ENCODE data around the gene ARHGDIG.

The ARHGDIG gene

DNA sequence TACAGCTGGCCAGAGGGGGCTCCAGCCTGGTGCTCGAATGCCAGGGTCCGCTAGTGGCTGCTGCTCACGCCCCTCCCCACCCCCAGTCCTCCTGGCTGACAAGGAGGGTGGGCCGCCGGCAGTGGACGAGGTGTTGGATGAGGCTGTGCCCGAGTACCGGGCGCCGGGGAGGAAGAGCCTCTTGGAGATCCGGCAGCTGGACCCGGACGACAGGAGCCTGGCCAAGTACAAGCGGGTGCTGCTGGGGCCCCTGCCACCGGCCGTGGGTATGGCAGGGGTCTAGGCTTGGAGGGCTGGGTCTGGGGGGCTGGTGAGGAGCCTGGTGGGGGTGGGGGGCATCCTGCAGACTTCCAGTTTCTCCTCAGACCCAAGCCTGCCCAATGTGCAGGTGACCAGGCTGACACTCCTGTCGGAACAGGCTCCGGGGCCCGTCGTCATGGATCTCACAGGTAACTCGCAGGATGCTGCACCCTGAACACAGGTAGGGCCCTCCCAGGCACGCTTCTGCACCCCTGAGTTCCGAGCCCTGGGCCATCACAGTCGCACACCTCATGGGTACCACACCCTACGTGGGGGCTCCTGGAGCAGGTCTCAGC is 1.4 kb downstream of the ARHGDIG start:
- DNase-seq, result no peak

- no peak for DNase-seq
Measured at GRCh38 chr16:282491-282890, 2.1 kb downstream of the ARHGDIG start.

- DNase-seq, result no peak
Measured at GRCh38 chr16:283033-283805, 2.8 kb downstream of the ARHGDIG start, which contains the start of gene PDIA2. Gene PDIA2 (plus strand): TSS chr16:283164. CDS start chr16:283170, 6 bp downstream.

DNA sequence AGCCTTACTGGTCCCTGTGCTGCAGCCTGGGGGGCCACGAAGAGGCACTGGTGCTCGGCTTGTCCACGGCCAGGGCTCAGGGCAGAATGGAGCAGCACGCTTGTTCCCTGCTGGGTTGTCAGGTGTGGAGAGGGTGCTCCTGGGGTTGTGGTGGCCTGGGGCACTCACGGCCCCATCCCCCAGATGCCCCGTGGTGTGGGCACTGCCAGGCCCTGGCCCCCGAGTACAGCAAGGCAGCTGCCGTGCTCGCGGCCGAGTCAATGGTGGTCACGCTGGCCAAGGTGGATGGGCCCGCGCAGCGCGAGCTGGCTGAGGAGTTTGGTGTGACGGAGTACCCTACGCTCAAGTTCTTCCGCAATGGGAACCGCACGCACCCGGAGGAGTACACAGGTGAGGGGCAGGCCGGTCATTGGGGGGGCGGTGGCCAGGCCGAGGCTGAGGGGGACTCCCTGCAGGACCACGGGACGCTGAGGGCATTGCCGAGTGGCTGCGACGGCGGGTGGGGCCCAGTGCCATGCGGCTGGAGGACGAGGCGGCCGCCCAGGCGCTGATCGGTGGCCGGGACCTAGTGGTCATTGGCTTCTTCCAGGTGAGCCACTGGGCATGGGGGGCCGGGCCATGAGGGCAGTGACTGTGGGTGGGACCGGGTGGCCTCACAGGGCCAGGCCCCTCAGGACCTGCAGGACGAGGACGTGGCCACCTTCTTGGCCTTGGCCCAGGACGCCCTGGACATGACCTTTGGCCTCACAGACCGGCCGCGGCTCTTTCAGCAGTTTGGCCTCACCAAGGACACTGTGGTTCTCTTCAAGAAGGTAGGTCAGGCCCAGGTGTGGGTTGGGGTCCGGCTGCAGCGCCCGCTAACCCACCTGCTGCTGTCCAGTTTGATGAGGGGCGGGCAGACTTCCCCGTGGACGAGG is 4.1 kb downstream of the ARHGDIG start:
- DNase-seq, result no peak

- no peak for DNase-seq
Measured at GRCh38 chr16:285146-286055, 5.0 kb downstream of the ARHGDIG start.

DNA sequence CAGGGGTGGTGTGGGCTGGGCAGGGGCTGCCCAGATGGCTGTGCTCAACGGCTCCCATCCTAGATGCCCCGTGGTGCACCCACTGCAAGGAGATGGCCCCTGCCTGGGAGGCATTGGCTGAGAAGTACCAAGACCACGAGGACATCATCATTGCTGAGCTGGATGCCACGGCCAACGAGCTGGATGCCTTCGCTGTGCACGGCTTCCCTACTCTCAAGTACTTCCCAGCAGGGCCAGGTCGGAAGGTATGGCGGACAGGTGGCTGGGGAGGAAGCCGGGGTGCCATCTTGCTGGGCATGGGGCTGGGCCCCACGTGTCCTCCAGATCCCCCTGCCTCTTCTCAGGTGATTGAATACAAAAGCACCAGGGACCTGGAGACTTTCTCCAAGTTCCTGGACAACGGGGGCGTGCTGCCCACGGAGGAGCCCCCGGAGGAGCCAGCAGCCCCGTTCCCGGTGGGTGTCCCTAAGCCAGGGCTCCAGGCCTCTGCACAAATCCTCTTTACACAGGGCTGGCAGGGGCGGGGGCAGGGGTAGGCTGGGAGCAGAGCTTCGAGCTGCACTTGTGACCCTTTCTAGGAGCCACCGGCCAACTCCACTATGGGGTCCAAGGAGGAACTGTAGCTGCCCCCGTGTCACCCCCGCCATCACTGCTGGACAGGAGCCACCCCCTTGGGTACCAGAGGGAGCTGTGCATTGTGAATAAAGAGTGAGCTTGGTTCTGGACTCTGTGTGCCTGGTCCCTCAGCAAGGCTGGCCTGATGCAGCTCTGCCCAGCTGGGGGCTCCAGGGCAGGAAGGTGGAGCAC is 6.3 kb downstream of the ARHGDIG start:
- DNase-seq, result no peak

DNA sequence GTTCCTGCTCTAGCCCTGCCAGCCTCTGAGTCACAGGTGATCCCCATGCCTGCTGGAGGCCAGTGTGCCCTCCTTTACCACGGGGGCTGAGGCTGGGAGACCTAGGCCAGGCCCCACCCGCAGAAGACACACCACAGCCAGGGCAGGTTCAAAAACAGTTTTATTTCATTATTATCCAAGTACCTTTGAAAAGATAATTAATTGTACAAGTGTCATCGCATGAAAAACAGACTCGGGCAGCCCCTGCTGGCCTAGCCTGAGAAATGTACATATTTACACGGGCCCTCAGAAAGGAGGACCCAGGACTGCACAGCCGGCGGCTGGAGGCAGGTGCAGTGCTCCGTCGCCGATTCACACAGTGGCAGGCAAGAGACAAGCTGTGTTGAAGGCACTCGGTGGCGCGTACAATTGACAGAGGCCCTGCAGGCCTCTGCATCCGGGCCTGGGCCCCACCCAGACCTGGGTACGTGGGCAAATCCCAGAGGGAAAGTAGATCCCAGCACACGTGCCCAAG is 7.0 kb downstream of the ARHGDIG start:
- DNase-seq, result peak; percentile 59

DNA sequence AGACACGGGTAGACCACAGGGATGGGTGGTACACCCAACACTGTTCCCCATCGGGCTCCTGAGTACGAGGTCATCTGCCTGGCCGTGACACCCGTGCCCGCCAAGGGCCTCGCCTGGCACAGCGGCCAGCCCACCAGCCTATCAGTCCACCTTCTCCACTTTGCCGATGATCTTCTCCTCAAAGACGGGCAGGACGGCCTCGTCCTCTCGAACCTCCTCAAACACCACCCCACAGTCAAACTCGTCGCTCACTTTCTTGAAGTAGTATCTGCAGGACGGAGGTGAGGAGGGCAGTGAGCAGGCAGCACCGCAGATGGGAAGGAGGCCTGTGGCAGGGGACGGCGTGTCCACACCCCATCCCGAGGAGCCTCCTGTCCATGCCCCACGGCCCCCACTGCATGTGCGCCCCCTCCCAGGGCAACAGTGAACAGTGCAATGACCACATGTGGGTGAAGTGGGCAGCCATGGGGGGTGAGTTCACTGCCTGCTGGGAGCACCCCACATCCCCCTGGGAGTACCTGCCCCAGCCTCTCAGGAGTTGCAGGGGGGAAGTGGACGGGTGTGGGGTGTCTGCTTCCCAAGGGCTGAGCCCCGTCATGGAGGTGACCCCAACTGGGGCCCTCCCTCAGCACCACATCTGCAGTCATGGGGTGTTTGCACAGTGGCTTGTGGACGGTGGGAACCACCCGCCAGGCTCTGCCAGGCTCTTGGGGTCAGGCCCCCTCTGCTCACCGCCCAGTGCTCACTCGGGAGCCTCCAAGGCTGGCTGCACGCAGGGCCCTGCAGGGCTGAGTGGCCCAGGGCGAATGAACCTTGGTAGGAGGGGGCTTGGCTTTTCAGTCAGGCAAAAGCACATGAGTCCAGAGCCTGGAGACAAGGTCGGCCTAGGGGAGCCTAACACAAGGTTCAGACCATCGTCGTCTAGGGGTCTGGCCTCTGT is 7.9 kb downstream of the ARHGDIG start:
- DNase-seq, result no peak

GRCh38 chr16:289395-289997 is 9.1 kb downstream of the ARHGDIG start:
- no peak for DNase-seq

DNA sequence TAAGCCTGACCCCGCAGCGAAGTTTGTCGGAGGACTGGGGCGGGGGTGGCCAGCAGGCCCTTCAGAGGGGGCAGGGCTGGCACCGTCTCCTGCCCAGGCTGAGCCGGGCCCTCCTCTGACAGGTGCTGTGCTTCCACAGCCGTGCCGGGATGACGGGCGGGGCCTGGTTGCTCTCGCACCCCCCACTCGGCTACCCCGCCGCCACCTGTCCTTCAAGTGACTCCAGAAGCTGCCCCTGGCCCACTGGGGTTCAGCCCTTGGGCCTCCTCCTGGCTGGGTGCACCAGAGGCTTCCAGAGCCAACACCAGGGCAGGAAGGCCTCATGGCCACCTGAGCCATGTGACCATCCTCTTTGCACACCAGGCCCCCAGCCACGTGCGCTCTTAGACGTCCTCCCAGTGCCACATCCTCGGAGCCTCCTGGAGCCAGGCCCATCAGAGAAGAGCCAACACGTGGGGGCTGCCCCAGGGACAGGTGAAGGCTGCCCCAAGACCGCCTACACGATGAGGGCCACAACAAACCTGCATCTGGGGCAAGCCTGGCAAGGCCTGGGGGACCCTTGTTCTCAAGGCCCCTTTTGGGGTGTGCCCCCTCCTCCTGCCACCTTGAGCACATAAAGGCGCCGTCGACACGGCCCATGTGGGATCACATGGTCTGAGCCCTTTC is 9.8 kb downstream of the ARHGDIG start:
- DNase-seq, result no peak

- no peak for DNase-seq
Measured at GRCh38 chr16:290681-291405, 10.5 kb downstream of the ARHGDIG start.

GRCh38 chr16:291539-291938 is 11.1 kb downstream of the ARHGDIG start:
- no peak for DNase-seq

DNA sequence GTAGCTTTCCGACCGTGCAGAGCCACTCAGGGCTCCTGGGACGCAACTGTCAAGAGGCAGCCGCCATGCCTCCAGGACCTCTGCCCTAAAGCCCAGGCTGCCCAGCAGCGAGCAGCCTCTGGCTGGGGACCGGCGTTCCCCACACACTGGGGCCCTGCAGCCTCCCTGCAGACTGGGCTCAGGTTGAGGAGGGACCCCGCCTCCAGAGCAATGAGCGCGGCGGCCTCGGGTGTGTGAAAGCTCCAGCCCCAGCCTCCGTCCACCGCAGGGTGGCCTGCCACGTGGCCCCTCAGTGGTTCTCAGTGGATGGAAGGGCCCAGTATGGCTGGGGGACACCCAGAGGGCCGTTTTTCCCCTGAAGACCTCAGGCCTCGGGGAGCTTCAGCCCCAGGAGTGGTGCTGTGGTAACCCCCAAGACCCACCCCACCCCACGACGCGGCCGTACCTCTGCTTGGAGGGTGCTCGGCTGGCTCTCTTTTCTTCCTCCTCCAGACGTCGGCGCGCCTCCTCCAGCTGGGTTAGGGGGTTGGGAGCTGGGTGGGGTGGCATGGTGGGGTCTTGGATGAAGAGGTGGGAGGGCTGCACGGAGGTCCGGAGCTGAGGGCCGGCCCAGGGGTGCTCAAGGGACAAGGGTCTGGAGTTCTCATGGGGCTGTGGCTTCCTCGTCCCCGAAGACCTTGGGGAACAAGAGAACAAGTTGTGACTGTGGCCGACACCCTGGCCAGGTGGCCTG is 12.8 kb downstream of the ARHGDIG start:
- DNase-seq, result no peak

DNA sequence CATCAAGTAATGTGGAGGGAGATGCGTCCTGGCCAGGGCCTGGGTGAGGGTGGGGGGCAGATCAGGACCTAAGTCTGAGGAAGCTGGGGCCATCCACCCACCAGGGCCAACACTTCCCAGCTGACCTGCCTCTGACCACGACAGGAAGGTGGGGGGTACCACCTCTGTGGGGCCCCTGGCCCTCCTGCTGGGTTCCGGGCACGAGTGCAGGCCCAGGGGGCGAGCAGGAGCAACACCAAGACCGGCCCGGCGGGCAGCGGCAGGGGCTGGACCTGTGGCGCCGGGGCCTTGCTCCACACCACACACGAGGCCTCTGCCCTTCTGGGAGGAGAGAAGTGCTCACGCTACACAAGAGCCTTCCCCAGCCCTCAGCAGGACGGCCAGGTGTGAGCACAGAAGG is 15.9 kb downstream of the ARHGDIG start:
- DNase-seq, result no peak

- DNase-seq, result no peak
Measured at GRCh38 chr16:296806-297510, 16.6 kb downstream of the ARHGDIG start.

- no peak for DNase-seq
Measured at GRCh38 chr16:297832-298231, 17.4 kb downstream of the ARHGDIG start.

DNA sequence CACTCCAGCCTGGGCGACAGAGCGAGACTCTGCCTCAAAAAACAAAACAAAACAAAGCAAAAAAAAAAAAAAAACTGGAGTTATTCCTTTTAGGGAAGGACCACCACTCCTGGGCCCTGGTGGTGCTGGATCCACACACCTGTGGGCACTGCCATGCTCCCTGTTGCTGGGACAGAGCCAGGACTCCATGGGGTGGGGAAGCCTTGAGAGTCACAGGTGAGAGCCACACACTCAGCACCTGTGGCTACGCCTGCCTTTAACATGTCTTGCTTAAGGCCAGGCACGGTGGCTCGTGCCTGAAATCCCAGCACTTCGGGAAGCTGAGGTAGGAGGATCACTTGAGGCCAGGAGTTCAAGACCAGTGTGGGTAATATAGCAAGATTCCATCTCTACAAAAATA is 20.8 kb downstream of the ARHGDIG start:
- no peak for DNase-seq

All from NCI-H2171 treated with DMSO at 0.1 percent for 48 hours (cell line).